ENCODE measurements around the gene MLYCD.

DNA sequence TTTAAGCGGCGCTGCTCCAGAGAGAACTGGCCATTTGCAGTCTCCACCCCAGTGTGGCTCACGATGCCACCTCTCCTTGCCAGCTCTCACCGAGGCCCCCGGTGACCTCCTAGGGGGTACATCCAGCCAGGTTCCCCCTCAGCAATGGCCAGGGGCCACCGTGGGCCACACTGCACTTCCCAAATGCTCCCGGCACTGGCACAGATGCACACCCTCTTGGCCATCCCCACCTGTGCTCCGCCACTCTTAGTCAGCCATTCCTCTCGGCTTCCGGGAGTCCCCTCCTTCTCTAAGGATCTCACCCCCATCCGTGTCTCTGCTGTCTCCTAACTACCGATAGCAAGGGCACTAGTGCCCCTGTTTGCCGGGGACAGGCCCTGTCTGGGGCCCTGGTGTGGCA lies 25.8 kb downstream of the MLYCD start:
- no peak for TF ChIP-seq CTCF (IDR thresholded peaks at IDR 0.05; ENCODE audit: insufficient read depth, low read depth, low read length)
- TF ChIP-seq EZH2 (IDR thresholded peaks at IDR 0.05; ENCODE audit: insufficient read depth, low read length) = no peak

Data from astrocyte (in vitro differentiated cells and primary cell).